Measurements from ENCODE around the gene EIF4E3.

DNA sequence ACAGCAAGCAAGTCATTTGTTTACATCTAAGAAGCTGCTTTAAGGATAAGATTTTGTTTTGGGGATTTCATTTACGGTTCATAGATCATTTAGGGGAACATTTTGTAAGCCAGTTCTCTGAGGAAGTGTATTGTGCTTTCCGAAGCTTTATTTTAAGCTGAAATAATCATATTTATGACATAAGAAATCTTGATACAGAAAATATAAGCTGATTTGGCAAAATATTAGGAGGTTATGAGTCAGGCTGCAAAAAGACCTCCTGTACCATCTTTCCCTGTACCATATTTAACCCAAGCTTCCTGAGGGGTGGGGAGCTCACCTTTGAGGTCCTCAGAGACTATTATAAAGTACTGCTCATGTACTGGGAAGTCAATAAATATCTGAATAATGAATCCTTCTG is 8.1 kb upstream of the EIF4E3 start:
- TF ChIP-seq EZH2 (IDR thresholded peaks at IDR 0.05; ENCODE audit: borderline replicate concordance, insufficient read depth, low read depth, low read length, poor library complexity, severe bottlenecking) (no peak), CTCF (IDR thresholded peaks at IDR 0.05) (no peak)

Data from B cell (primary cell).